Effector CD8-positive, alpha-beta T cell (primary cell): ENCODE data around the gene GSDME.

Source experiments
- DNase-seq: peaks from one replicate; lab custom pipeline; 2025; lab: John Stamatoyannopoulos, UW

The GSDME gene

DNA sequence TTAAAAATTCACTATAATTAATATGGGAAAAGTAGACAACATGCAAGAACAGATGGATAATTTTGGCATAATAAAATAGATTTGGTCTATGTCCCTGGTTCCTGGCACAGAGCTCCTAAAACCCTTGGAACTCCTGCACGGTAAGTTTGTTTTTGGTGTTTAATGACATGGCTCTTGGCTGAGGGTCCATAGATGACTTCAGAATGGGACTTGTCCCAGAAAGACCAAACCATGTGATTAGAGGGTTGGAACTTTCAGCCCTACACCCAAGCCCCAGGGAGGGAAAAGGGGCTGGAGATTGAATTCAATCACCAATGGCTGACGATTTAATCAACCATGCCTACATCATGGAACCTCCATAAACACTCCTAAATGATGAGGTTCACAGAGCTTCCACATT lies 12.6 kb upstream of the GSDME start:
- no peak for DNase-seq

DNA sequence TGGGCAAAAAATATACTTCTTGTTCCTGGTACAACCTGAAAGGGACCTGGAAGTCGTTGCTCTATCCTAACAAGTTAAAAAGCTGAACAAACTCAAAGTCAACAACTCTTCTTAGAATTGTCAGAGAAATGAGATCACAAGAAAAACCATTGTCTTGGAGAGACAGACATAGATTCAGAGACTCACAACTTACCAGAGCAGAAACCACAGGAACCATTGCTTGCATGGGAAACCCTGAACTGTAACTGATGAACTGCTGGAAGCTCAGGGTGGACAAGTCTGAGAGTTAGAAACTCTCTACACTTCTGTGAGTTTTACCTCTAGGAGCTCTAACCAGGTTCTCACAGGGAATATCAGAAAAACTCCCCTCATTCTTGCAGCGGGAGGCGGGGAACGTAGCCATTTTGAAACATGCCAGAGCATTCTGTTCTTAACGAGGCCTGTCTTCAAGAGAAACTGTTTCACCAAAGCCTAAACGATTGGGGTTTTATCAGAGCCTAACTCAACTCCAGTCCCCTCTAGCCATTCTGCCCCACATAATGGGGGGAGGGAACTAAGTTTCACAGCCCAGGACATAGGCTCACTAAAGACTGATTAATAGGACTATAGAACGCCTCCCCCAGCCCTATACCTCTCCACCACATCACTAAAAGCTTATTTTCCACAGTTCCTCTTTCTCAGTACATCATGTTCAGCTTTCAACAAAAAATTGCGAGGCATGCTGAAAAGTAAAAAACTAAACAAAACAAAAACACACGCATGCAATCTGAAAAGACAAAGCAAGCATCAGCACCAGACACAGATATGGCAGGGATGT lies 12.0 kb upstream of the GSDME start:
- DNase-seq, result no peak

- DNase-seq, result no peak
Observed at GRCh38 chr7:24767878-24768569, 10.8 kb upstream of the GSDME start.

DNA sequence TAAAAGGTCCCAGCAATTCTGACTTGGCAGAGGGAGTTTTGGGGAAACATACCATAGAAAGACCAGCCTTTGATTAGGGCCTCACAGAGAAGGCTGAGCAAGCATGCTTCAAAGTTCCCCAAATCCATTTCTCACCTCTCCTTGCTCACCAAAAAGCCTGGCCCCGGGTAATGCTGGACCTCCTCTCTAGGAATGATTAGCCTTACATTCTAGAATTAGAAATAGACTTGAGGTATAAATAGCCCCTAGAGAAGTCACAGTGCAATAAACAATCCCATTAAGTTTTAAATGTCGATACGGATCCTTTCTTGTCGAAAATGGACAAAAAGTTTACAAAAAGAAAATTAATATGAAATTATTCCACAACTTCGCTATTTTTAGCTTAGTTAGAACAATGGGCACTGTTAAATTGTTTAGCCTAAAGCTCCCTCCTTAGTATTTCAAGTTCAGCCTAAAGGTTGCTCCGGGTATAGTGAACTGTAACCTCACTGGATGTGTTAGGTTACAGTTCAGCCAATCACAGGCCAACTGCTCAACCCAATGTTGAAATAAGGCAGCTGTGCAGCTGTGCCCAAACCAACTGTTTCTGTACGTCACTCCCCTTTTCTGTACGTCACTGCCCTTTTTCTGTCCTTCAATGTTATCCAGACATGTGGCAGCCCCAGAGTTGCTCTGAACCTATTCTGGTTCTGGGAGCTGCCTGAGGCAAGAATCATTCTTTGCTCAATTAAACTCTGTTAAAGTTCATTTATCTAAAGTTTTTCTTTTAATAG lies 7.9 kb upstream of the GSDME start:
- DNase-seq, result no peak

- DNase-seq, result no peak
Observed at GRCh38 chr7:24764011-24764410, 6.7 kb upstream of the GSDME start.

- DNase-seq, result no peak
Observed at GRCh38 chr7:24763303-24763901, 6.1 kb upstream of the GSDME start.

DNA sequence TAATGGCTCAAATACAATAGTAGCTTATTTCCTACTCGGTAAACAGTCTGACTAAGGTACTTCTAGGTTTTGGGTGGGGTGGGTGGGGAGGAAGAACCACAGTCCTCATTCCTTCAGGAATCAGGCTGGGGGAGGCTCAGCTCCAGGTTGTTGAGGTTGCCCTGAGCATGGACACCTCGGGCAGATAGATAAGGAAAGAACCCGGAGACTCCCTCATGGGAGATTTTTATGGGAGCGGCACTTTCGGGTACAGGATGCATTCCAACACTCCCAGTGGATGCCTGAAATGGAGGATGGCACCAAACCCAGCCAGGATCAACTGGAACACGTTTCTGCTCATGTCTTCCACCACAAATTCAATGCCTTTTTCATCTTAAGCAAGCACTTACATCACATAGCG lies 5.5 kb upstream of the GSDME start:
- no peak for DNase-seq

- no peak for DNase-seq
Observed at GRCh38 chr7:24760968-24761367, 3.7 kb upstream of the GSDME start.

DNA sequence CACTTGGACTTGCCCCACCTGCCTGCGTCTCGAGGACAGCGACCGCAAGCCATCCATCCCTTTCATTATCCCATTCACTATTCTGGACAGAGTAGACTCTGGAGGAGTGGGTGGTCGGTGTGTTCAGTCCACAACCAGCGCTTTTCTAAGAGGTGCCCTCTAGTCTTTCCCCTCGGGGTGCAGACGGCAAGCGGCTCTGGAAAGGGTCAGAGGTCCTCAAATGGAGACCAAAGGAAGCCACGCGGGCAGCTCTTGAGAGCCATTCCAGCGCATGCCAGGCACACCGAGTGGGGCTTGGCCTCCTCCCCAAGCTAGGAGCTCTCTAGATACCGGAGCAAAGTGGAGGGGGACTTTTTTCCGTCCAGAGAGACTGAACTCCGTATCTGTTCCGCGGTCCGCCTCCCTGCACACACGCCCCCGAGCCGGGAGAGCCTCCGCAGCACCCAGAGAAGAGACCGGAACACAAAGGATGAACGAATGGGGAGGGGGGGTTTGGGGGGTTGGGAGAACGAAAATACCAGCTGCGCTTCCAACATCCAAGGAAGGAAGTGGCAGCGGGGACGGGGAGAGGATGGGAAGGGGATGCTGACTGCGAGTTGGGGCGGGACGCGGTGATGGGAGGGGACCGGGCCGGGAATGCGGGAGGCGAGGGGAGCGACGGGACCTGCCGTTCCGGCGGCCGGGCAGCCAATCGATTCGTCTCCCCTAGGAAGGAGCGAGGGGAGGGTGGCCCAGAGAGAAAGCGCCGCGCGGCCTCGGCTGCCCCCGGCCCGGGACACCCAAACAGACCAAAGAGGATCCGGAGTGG lies 515 bp downstream of the GSDME start:
- no peak for DNase-seq

- no peak for DNase-seq
Observed at GRCh38 chr7:24755541-24756407, 1.5 kb downstream of the GSDME start.

GRCh38 chr7:24754906-24755506 lies 2.3 kb downstream of the GSDME start:
- no peak for DNase-seq

GRCh38 chr7:24752073-24752800 lies 5.0 kb downstream of the GSDME start:
- no peak for DNase-seq

DNA sequence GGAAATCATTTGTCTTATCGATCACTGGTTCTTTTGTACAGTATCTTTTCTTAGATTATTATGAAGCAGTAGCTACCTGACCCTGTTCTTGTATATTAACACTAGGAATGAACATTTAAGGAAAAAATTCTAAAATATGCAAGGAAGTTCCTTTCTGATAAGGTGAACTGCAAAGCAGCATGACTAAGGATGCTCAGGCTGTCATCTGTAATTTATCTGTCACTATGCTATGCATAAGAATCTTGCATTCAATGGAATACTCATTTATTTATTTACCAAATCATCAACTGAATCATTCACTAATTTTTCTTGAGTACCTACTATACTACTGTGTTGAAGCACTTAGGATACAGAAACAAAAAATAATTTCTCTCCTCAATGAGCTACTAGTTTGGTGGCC lies 5.8 kb downstream of the GSDME start:
- DNase-seq, result no peak

- no peak for DNase-seq
Observed at GRCh38 chr7:24750441-24751055, 6.7 kb downstream of the GSDME start.

- DNase-seq, result no peak
Observed at GRCh38 chr7:24748521-24748920, 8.7 kb downstream of the GSDME start.

DNA sequence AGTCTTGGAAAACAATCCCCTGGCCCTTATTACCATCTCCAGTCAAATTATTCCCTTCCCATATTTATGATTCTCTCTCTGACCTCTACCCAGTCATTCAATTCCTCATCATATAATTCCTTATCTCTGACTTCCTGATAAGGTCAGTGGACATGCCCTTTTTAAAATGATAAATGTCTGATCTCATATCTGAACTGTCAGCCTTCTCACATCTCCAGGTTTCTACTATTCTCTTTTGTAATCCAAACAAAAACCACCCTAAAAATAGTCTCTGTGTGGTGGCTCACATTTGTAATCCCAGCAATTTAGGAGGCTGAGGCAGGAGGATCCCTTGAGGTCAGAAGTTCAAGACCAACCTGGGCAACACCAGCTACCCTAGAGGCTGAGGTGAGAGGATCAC lies 11.9 kb downstream of the GSDME start:
- no peak for DNase-seq

GRCh38 chr7:24743471-24743870 lies 13.8 kb downstream of the GSDME start:
- DNase-seq, result no peak

DNA sequence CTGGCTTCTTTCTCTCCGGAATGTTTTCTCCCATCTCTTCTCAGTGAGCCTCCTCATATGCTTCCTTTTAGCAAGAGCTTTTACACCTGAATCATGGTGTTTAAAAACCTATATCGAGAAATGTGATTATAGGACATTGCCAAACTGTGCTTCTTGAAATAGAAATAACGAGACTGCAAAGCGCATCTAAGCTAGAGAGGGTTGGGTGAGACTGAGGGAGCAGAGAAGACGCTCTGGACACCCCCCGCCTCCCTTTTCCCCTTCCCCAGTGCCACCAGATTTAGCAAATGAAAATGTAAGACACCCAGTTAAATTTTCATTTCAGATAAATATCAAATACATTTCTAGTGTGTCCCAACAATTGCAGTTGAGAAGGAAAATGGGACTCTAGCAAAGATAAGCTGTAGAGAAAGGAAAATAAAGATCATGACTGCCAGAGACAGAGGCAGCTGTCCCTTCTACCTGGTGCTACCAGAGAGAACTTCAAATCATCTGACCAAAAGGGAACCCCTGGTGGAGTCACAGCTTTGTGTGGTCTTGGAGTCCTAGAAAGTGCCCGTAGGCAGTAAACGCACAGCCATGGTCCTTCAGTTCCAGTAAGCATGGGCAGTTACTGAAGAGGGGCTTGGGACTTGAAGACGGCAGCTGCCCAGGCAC lies 14.6 kb downstream of the GSDME start:
- no peak for DNase-seq
